CD4-positive, alpha-beta T cell treated with Interleukin-4 for 1 hour (primary cell): ENCODE data around the gene ALKBH4.

ENCODE experiments used
- DNase-seq, 2 donors: peaks; one replicate each; pipeline ENCODE4 v3.0.0-alpha.2; 2020 to 2022

The ALKBH4 gene

GRCh38 chr7:102426268-102427018, 38.2 kb downstream of the ALKBH4 start:
- DNase-seq: peak; percentile 81

- peak; percentile 90 to 93 for DNase-seq
Measured at GRCh38 chr7:102425639-102426267, 38.9 kb downstream of the ALKBH4 start.

- DNase-seq: no peak
Measured at GRCh38 chr7:102424787-102425218, 39.9 kb downstream of the ALKBH4 start.

- no peak for DNase-seq
Measured at GRCh38 chr7:102424129-102424551, 40.5 kb downstream of the ALKBH4 start.

- no peak for DNase-seq
Measured at GRCh38 chr7:102421706-102422240, 42.9 kb downstream of the ALKBH4 start.

- no peak for DNase-seq
Measured at GRCh38 chr7:102418592-102418991, 46.1 kb downstream of the ALKBH4 start.

GRCh38 chr7:102417105-102417504, 47.6 kb downstream of the ALKBH4 start:
- DNase-seq: peak; percentile 29 to 36

GRCh38 chr7:102416406-102416805, 48.3 kb downstream of the ALKBH4 start:
- no peak for DNase-seq

GRCh38 chr7:102415685-102416225, 48.9 kb downstream of the ALKBH4 start:
- peak; percentile 65 to 67 for DNase-seq

- no peak for DNase-seq
Measured at GRCh38 chr7:102413611-102414010, 51.1 kb downstream of the ALKBH4 start.

GRCh38 chr7:102413091-102413490, 51.6 kb downstream of the ALKBH4 start:
- no peak for DNase-seq

GRCh38 chr7:102412548-102412947, 52.1 kb downstream of the ALKBH4 start:
- DNase-seq: peak; percentile 58 to 62

GRCh38 chr7:102410918-102411317, 53.7 kb downstream of the ALKBH4 start:
- DNase-seq: no peak

GRCh38 chr7:102410123-102410522, 54.5 kb downstream of the ALKBH4 start:
- no peak for DNase-seq

GRCh38 chr7:102409340-102409739, 55.3 kb downstream of the ALKBH4 start:
- no peak for DNase-seq

GRCh38 chr7:102408530-102408929, 56.1 kb downstream of the ALKBH4 start:
- peak in 1 of 2 donors; percentile 38 for DNase-seq

- DNase-seq: no peak
Measured at GRCh38 chr7:102407910-102408309, 56.8 kb downstream of the ALKBH4 start.
